Activated CD4-positive, alpha-beta T cell treated with anti-CD3 and anti-CD28 coated beads, Interleukin-2, amount 10 ng/mL, durations not matched to agents 24 days and 14 days (primary cell): Measurements from ENCODE around the gene TUBGCP4. TPM values are rescaled to one million over a fixed set of nuclear protein-coding genes. Genes with fewer than 3 reads are reported as not detected.

Source experiments
- total RNA-seq: library from RNA; stranded (reverse); gene quantifications from 2 replicates; pipeline ENCODE4 v1.2.3, GENCODE V29; 2022

TUBGCP4 gene
- total RNA-seq, 1 donor from 2014 or later, result 49.6 TPM

Other genes with a start within 250 kb of the TUBGCP4 start
- 14.7 and 18.7 TPM in 2 replicates for gene TMEM62, start 237.5 kb upstream of the TUBGCP4 start, total RNA-seq
- gene CCNDBP1, start 185.7 kb upstream of the TUBGCP4 start, total RNA-seq, result 49.2 and 54.1 TPM in 2 replicates
- not detected in 2 replicates for gene EPB42, start 150.1 kb upstream of the TUBGCP4 start, total RNA-seq
- gene TGM5, start 104.2 kb upstream of the TUBGCP4 start, total RNA-seq, result 0.07 TPM in 1 of 2 replicates, not detected in the other
- not detected in 2 replicates for gene TGM7, start 68.8 kb upstream of the TUBGCP4 start, total RNA-seq
- gene LCMT2, start 40.5 kb upstream of the TUBGCP4 start, total RNA-seq, result 15.4 and 16.0 TPM in 2 replicates
- gene ZSCAN29, start 58 bp upstream of the TUBGCP4 start, total RNA-seq, result 30.9 and 32.1 TPM in 2 replicates
- gene TP53BP1, start 122.1 kb downstream of the TUBGCP4 start, total RNA-seq, result 38.7 and 40.0 TPM in 2 replicates
- gene MAP1A, start 146.5 kb downstream of the TUBGCP4 start, total RNA-seq, result 2.0 and 2.1 TPM in 2 replicates
- gene PPIP5K1, start 219.1 kb downstream of the TUBGCP4 start, total RNA-seq, result 57.8 and 60.0 TPM in 2 replicates
- 0.66 and 0.77 TPM in 2 replicates for gene CKMT1B, start 222.9 kb downstream of the TUBGCP4 start, total RNA-seq
- gene STRC, start 247.7 kb downstream of the TUBGCP4 start, total RNA-seq, result 0.05 and 0.45 TPM in 2 replicates